H9 (cell line): ENCODE data around the gene TRIM26. TPM values are rescaled to one million over a fixed set of nuclear protein-coding genes. Genes with fewer than 3 reads are reported as not detected.

Experiments used
- DNase-seq: peaks from one replicate; pipeline ENCODE4 v3.0.0-alpha.2; 2017
- H2AFZ ChIP-seq: one replicate; pipeline ENCODE4 v1.6.1; 2013; ENCODE audit warnings: mild to moderate bottlenecking, low read length, control low read depth, moderate library complexity
- H2AK5ac ChIP-seq: 2 replicates; pipeline ENCODE4 v1.6.1; 2013; ENCODE audit warnings: low read length, control low read depth, mixed read lengths; ENCODE audit not compliant: insufficient read length
- H2BK120ac ChIP-seq: one replicate; pipeline ENCODE4 v1.6.1; 2013; ENCODE audit warnings: low read depth, mild to moderate bottlenecking, low read length, control low read depth, inconsistent platforms; ENCODE audit not compliant: poor library complexity, severe bottlenecking
- H2BK12ac ChIP-seq: 2 replicates; pipeline ENCODE4 v1.6.1; 2013; ENCODE audit warnings: low read length, control low read depth, mixed read lengths, low read depth; ENCODE audit not compliant: insufficient read length
- H2BK15ac ChIP-seq: 2 replicates; pipeline ENCODE4 v1.6.1; 2013; ENCODE audit warnings: low read depth, low read length, control low read depth
- H2BK20ac ChIP-seq: one replicate; pipeline ENCODE4 v1.6.1; 2013; ENCODE audit warnings: low read depth, mild to moderate bottlenecking, low read length, control low read depth, inconsistent platforms; ENCODE audit not compliant: poor library complexity, severe bottlenecking
- H2BK5ac ChIP-seq: 2 replicates; pipeline ENCODE4 v1.6.1; 2013; ENCODE audit warnings: low read length, control low read depth, mixed read lengths; ENCODE audit not compliant: insufficient read length
- H3K14ac ChIP-seq: 2 replicates; pipeline ENCODE4 v1.6.1; 2013; ENCODE audit warnings: low read length, control low read depth; ENCODE audit not compliant: insufficient read depth
- H3K18ac ChIP-seq: 2 replicates; pipeline ENCODE4 v1.6.1; 2013; ENCODE audit warnings: low read depth, mild to moderate bottlenecking, mixed read lengths, low read length, control low read depth; ENCODE audit not compliant: insufficient read length
- H3K23ac ChIP-seq: 2 replicates; pipeline ENCODE4 v1.6.1; 2013; ENCODE audit warnings: low read length, control low read depth, mixed read lengths, low read depth; ENCODE audit not compliant: insufficient read length
- H3K23me2 ChIP-seq: 2 replicates; pipeline ENCODE4 v1.6.1; 2013; ENCODE audit warnings: low read depth, mild to moderate bottlenecking, mixed read lengths, low read length, control low read depth; ENCODE audit not compliant: insufficient read length, poor library complexity, severe bottlenecking
- H3K27ac ChIP-seq: 2 replicates; pipeline ENCODE4 v1.5.1; 2013; ENCODE audit warnings: low read length, control low read depth, mixed read lengths, low read depth; ENCODE audit not compliant: insufficient read length
- H3K27me3 ChIP-seq: 2 replicates; pipeline ENCODE4 v1.6.1; 2013; ENCODE audit warnings: low read length, control low read depth, inconsistent platforms; ENCODE audit not compliant: insufficient read depth
- H3K4ac ChIP-seq: 2 replicates; pipeline ENCODE4 v1.6.1; 2013; ENCODE audit warnings: low read depth, mild to moderate bottlenecking, control low read depth, inconsistent platforms, low read length, moderate library complexity
- H3K4me1 ChIP-seq: 2 replicates; pipeline ENCODE4 v1.6.1; 2013; ENCODE audit warnings: low read length, control low read depth, inconsistent platforms; ENCODE audit not compliant: insufficient read depth
- H3K4me2 ChIP-seq: 2 replicates; pipeline ENCODE4 v1.6.1; 2013; ENCODE audit warnings: low read length, control low read depth, mixed read lengths; ENCODE audit not compliant: insufficient read length, insufficient read depth
- H3K56ac ChIP-seq: 2 replicates; pipeline ENCODE4 v1.6.1; 2013; ENCODE audit warnings: low read depth, mild to moderate bottlenecking, mixed read lengths, low read length, control low read depth; ENCODE audit not compliant: insufficient read length
- H3K79me1 ChIP-seq: 2 replicates; pipeline ENCODE4 v1.6.1; 2013; ENCODE audit warnings: low read depth, mild to moderate bottlenecking, moderate library complexity, low read length, control low read depth, inconsistent platforms; ENCODE audit not compliant: insufficient read depth, poor library complexity, severe bottlenecking
- H3K79me2 ChIP-seq: 2 replicates; pipeline ENCODE4 v1.6.1; 2013; ENCODE audit warnings: low read length, control low read depth, inconsistent platforms; ENCODE audit not compliant: insufficient read depth
- H3K9ac ChIP-seq: 2 replicates; pipeline ENCODE4 v1.6.1; 2013; ENCODE audit warnings: low read length, control low read depth, mixed read lengths; ENCODE audit not compliant: insufficient read length; ENCODE audit errors: extremely low read depth
- H3K9me3 ChIP-seq: one replicate; pipeline ENCODE4 v1.6.1; 2013; ENCODE audit warnings: low read depth, low read length, inconsistent platforms; ENCODE audit not compliant: control insufficient read depth
- H3T11ph ChIP-seq: one replicate; pipeline ENCODE4 v1.6.1; 2013; ENCODE audit warnings: mild to moderate bottlenecking, low read length, control low read depth, inconsistent platforms
- H4K20me1 ChIP-seq: one replicate; pipeline ENCODE4 v1.6.1; 2013; ENCODE audit not compliant: control insufficient read depth, insufficient read length, insufficient read depth
- H4K5ac ChIP-seq: 2 replicates; pipeline ENCODE4 v1.6.1; 2013; ENCODE audit warnings: low read depth, mild to moderate bottlenecking, mixed read lengths, low read length, control low read depth; ENCODE audit not compliant: insufficient read length
- H4K8ac ChIP-seq: replicated peaks from 2 replicates; pipeline ENCODE4 v1.6.1; 2013; ENCODE audit warnings: low read length, control low read depth, mixed read lengths, low read depth; ENCODE audit not compliant: insufficient read length
- H4K91ac ChIP-seq: 2 replicates; pipeline ENCODE4 v1.6.1; 2013; ENCODE audit warnings: low read depth, mild to moderate bottlenecking, moderate library complexity, mixed read lengths, low read length, control low read depth; ENCODE audit not compliant: insufficient read length
- H3K27ac Mint-ChIP-seq, 3 experiments: 2 replicates in 2 of 3; 3 replicates in 1 of 3; pipeline ENCODE4 v1.8.0; 2020 to 2021; ENCODE audit warnings: mixed read lengths in 3 of 3, mild to moderate bottlenecking in 1 of 3, moderate library complexity in 1 of 3
- H3K27me3 Mint-ChIP-seq: 2 replicates; pipeline ENCODE4 v1.8.0; 2021; ENCODE audit warnings: low read depth, mild to moderate bottlenecking, moderate library complexity, mixed read lengths
- H3K36me3 Mint-ChIP-seq, 3 experiments: 2 replicates in 2 of 3; 3 replicates in 1 of 3; pipeline ENCODE4 v1.8.0; 2020 to 2021; ENCODE audit warnings: low read depth in 3 of 3, mixed read lengths in 3 of 3; ENCODE audit not compliant: insufficient read depth in 1 of 3
- H3K4me1 Mint-ChIP-seq, 2 experiments: 2 replicates each; pipeline ENCODE4 v1.8.0; 2020; ENCODE audit warnings: mixed read lengths in 2 of 2
- H3K4me3 Mint-ChIP-seq, 2 experiments: 2 replicates in 1 of 2; 3 replicates in 1 of 2; pipeline ENCODE4 v1.8.0; 2020 to 2021; ENCODE audit warnings: mild to moderate bottlenecking in 2 of 2, mixed read lengths in 2 of 2, moderate library complexity in 1 of 2
- H3K9me3 Mint-ChIP-seq, 2 experiments: 2 replicates in 1 of 2; 3 replicates in 1 of 2; pipeline ENCODE4 v1.8.0; 2020; ENCODE audit warnings: mild to moderate bottlenecking in 2 of 2, mixed read lengths in 2 of 2, moderate library complexity in 1 of 2
- WGBS: extraction: QIAGEN DNeasy Blood & Tissue Kit; methylation state at CpG from one replicate; pipeline ENCODE4 v1.1.7; 2013; ENCODE audit warnings: missing lambda C conversion rate, low lambda C conversion rate, mixed read lengths; ENCODE audit not compliant: insufficient read length; ENCODE audit errors: extremely low coverage; 5-methylcytosine and 5-hydroxymethylcytosine counted together
- total RNA-seq: library from RNA; stranded (reverse); gene quantifications from 2 replicates; pipeline ENCODE4 v1.2.1, GENCODE V29; 2021
- TF ChIP-seq, protein P1 (sequence below): fragments of 200-600 bp; sonication (generic); conservative IDR thresholded peaks from 3 replicates; pipeline ENCODE4 v1.8.0; 2021; ENCODE audit warnings: antibody characterized with exemption, mild to moderate bottlenecking

Gene TRIM26
- total RNA-seq, 1 experiment from 2014 or later = 35.8 TPM

DNA sequence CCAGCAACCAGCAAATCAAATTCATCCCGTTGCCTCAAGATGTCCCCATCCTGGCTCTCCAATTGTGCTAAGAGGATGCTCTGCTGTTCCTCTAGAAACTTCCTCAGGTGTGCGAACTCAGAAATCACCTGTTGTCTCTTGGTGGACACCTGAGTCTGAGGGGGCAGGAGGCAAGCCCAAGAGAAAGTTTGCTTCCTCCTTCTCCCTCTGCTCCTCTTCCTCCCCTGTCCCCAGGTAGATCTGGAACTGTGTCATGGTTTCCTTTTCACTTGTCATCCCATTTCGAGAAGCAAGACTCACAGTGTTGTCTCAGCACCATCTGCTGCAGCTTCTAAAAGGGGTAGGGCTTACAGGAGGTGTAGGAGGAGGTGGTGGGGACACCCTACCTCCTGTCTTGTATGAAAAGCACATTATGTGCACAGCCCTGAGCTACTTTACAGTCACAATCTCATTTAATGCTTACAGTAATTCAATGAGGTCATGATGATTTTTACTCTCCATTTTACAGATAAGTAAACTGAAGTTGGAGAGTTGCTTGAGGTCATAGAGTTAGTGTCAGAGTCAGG lies 54.6 kb downstream of the TRIM26 start:
- peaks cover 3% of the 10 kb centered on the region; the same call in 1 of the 2 replicates for H3K4me1 ChIP-seq
- no peak overlapping the region for H3K27ac ChIP-seq
- H3K27me3 ChIP-seq = no peaks in the 10 kb centered on the region
- H3K27me3 Mint-ChIP-seq = peaks cover 57% of the 10 kb centered on the region
- H3K27ac Mint-ChIP-seq = no peak overlapping the region
- H3K9me3 Mint-ChIP-seq = no peaks in the 10 kb centered on the region
- no peak overlapping the region for H3K18ac ChIP-seq
- WGBS = no CpG with 5 or more reads among the region's 3 CpGs
- no peak overlapping the region for H4K5ac ChIP-seq
- no peak overlapping the region for H2BK15ac ChIP-seq
- no peak overlapping the region for H2BK120ac ChIP-seq
- no peaks in the 10 kb centered on the region for H3K9me3 ChIP-seq
- H2AK5ac ChIP-seq = no peak overlapping the region
- no peaks in the 10 kb centered on the region for H3K79me2 ChIP-seq
- no peak overlapping the region for H2AFZ ChIP-seq
- no peak for DNase-seq
- H4K8ac ChIP-seq = no peak overlapping the region
- H3K79me1 ChIP-seq = no peaks in the 10 kb centered on the region
- no peak overlapping the region for H3K14ac ChIP-seq
- no peak overlapping the region for H3K4me2 ChIP-seq
- H3K9ac ChIP-seq = no peak overlapping the region
- no peak overlapping the region for H2BK12ac ChIP-seq
- no peak overlapping the region for H3K56ac ChIP-seq
- no peak overlapping the region for H3K4ac ChIP-seq
- H4K91ac ChIP-seq = no peak overlapping the region
- no peaks in the 10 kb centered on the region for H3K36me3 Mint-ChIP-seq
- no peaks in the 10 kb centered on the region for H3K4me1 Mint-ChIP-seq
- no peak overlapping the region for H3K4me3 Mint-ChIP-seq
- H2BK20ac ChIP-seq = no peak overlapping the region
- TF ChIP-seq, protein P1, sequence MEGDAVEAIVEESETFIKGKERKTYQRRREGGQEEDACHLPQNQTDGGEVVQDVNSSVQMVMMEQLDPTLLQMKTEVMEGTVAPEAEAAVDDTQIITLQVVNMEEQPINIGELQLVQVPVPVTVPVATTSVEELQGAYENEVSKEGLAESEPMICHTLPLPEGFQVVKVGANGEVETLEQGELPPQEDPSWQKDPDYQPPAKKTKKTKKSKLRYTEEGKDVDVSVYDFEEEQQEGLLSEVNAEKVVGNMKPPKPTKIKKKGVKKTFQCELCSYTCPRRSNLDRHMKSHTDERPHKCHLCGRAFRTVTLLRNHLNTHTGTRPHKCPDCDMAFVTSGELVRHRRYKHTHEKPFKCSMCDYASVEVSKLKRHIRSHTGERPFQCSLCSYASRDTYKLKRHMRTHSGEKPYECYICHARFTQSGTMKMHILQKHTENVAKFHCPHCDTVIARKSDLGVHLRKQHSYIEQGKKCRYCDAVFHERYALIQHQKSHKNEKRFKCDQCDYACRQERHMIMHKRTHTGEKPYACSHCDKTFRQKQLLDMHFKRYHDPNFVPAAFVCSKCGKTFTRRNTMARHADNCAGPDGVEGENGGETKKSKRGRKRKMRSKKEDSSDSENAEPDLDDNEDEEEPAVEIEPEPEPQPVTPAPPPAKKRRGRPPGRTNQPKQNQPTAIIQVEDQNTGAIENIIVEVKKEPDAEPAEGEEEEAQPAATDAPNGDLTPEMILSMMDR = no peak
- no peak overlapping the region for H3K23ac ChIP-seq
- no peaks in the 10 kb centered on the region for H3K23me2 ChIP-seq
- no peak overlapping the region for H2BK5ac ChIP-seq
- H3T11ph ChIP-seq = no peak overlapping the region
- H4K20me1 ChIP-seq = no peaks in the 10 kb centered on the region
